HG03575 (cell line): ENCODE results near the gene ALK.

Source experiments
- ATAC-seq: cut with Tn5 transposase; IDR thresholded peaks from one replicate; pipeline ENCODE4 v1.9.1; 2021; ENCODE audit not compliant: unreplicated experiment, insufficient number of reproducible peaks, low FRiP score; ENCODE audit errors: extremely low read depth

The ALK gene

DNA sequence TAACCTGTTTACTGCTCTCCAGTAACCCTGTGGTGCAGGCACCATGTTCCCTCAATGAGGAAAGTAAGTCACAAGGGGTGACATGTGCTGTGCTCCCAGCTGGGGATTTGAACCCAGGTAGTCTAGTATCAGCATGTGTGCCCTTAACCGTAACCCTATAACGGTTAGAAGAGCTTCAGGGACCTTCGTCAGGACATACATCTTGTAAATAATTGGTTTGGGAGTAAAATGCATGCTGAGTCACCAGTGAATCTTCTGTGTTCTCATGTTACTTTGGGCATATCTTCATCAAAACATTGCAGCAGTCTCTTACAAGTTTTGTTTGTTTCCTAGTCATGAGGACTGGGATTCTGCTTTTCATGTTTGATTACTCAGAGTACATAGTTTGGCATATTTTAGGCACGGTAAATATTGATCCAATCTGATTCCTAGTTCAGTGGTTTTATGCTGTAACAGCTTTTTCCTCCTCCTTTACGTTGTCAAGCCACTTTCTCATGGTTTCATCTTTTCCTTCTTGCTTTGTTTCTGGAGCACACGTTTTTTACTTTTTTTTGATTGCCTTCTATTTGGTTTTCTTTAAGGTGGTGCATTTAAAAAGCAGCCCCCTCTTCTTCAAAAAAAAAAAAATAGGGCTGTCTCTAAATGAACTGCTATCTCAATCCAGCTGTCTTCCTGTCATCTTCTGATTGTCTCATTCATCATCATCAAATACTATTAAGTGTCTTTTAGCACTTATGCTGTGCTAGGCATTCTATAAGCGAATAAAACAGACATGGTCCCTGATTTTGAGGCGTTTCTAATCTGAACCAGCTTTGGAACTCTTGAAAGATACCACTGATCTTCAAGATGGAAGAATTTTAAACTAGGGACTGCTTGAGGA is 755.8 kb downstream of the ALK start:
- ATAC-seq = no peak

DNA sequence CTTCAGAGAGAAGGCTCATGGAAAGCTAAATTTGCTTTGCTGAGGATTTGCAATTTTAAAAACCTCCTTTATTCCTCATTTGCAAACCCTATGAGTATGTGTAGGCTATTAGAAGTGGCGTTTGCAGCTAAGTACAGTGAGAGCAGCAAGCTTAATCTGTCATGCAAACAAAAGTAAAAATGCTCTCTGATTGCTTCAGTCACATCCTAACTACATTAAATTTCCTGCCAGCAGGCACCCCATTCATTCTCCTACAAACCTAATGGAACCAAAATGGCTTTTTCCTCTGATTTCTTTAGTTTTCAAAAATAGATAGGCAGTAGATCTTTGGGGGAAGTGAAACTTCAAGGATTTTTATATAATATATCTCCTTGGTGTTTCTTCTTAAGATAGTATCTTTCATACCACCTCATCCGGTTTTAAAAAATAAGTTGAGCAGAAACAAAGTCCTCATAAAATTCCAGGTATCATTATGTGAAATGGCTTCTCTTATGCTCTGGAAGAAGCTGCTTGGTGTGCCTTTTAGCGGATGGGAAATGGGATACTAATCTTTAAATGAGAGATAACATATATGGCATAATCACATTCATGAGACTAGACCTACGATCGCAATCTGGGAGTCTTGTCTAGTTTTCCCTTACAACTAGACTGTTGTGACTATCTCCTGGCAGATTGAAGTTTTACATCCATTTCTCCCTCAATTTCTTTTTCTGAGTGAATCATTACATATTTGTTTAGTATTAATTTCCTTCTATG is 757.1 kb downstream of the ALK start:
- no peak for ATAC-seq

DNA sequence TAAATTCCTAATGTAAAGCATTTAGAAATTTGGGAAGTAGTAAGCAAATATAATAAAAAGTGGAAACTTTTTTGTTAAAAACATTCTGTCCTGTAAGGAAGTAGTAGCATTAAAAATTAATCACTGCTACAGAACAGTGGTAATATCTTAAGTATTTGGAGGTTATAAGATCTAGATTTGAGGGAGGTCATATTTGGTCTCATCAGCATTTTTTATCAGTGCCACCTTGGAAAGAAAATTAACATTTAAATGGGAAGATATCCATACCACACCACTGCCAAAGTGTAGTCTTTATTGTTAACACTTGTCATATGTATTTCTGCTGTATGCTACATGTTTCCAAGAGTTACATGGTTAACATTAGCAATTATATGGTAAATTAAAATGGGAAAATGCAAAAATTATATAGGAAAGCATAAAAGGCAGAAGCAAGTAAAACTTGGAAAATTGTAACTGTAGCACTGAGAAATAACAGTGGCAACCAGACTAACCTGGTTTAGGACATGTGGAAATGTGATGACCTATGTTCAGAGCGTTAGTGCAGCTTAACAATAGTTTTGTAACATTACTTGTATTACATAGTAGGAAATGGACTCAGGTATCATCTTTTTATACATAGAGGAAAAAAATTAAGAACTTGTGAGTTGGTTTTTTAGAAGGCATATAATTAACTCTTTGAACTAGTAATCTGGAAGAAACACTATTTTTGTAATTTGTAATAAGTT is 759.0 kb downstream of the ALK start:
- no peak for ATAC-seq

DNA sequence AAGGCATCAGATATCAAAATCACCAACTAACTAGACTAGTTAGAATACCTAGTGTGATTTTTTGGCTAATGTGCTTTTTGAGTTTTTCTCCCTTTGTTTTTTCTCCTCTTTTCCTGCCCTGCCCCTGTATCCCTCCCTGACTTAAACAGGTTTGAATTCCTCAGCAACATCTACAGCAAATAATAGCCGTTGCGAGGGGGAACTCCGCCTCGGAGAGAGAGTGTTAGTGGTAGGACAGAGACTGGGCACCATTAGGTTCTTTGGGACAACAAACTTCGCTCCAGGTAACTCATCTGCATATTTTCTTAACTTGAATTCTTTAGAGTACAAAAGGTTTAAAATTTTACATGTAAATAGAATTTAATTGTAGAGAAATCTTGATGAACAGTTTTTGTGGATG is 761.2 kb downstream of the ALK start:
- no peak for ATAC-seq

DNA sequence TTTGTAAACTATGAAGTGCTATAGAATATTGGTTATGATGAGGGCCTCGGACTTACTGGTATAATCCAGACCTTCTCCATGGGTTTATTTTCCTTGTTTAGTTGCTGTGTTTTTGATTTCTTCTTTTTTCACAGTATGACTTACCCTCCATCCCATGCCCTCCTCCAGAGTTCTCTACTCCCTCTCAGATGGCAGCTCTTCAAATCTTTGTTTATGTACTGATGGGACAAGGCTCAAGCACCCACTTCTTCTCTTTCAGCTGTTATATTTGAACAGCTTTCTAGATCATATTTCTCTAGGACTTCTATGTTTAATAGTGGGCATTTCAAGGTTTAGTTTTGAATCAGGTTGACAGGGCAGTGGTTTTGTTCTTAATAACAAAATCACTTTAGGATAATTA is 762.3 kb downstream of the ALK start:
- no peak for ATAC-seq

DNA sequence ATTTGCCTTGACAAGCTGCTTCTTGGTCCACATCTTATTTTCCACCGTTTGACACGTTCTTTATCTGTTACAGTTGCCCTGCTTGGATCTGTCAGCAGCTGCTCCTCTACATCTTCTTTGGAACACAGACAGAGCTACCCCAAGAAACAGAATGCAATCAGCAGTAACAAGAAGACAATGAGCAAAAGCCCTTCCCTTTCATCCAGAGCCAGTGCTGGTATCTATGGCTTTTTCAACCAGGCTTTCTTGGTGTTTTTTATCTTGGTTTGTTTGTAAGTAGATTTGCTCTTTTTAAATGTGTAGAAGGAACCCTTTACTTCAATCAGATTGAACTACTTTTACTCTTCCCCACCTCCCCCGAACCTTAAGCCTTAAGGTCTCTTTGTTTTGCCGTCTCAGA is 764.3 kb downstream of the ALK start:
- ATAC-seq = no peak

DNA sequence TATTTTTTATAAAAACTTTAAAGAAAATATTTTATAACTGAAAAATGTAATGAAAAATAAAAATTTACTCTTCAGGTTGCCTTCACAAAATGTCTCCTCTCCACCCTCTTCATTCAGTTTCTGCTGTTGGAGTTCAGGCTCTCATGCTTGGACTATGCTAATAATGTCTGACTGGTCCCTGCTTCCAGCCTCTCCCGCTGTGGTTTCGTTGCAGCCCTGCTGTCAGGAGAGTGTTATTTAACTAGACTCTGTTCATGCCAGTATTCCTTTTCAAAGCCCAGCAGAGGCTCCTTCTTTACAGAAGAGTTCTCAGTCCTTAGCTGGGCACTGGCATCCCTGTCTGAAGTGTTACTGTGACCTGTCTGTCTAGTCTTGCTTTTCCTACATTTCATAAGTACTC is 765.8 kb downstream of the ALK start:
- no peak for ATAC-seq

DNA sequence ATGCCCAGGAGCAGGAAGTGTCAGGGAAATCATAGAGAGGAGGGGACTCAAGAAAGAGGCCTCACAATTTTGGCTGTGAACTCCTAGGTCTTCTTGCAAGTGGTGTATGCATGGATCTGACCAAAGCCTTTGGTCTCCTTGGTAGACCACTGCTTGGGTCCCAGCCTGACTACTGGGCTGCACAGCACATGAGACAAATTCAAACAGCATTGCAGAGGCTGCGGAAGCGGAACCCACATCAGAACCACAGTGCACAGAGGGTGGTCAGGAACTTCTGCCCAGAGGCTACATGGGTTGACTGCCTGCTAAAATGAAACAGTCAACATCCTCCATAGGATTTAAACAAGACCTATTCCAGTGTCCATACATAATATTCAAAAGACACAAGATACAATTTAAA is 766.8 kb downstream of the ALK start:
- ATAC-seq = no peak

DNA sequence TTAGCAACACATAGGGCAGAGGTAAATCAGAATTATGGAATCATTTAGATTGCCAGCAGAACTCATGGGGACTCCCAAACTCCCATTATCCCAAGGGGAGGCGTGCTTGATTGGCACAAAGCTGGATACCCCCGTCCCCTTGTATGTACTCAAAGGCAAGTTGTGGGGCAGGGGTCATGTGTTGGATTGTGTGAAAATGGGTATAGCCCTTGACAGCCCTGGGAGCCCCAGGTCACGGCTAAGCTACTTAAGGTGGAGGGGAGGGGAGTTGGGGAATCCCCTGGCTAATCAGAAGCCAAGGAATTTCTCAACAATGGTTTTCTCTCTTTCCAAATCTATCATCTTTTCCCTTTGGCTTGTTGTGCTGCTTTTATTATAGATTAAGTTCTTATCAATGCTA is 773.4 kb downstream of the ALK start:
- no peak for ATAC-seq

DNA sequence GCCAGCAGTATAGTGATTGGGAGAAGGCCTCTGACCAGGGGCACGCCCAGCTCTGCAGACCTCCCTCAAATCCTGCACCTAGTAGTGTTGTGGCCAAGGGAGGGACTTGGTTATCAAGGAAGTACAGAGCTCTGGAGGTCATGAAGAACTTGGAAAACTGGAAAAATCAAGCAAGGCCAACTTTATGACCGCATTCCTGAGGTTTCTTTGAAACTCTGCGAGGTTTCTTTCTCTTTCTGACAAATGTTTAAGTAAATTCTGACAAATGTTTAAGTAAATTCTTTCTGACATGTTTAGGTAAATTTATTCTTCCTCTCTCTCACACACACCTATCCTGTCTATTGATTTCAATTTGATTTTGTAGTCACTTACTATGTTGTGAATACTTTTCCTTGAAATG is 775.2 kb downstream of the ALK start:
- no peak for ATAC-seq

DNA sequence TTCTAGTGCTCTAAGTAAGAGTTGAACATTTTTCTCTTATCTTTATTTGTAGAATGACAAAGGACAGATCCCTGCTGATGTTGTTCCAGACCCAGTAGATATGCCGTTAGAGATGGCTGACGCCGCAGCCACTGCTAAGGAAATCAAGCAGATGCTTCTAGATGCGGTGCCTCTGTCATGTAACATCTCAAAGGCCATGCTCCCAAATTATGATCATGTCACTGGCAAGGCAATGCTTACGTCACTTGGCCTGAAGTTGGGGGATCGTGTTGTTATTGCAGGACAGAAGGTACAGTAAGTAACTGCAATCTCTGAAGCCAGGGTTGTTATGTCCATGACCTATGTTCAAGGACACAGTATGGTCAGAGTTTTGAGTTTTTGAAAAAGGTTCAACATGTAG is 777.7 kb downstream of the ALK start:
- no peak for ATAC-seq
